WTC11 (cell line): ENCODE data around the gene COL4A2.

ENCODE experiments used
- NR2C2 ChIP-seq: sonication (generic); formaldehyde crosslinking; IDR thresholded peaks from 2 replicates; pipeline ENCODE4 v1.8.0; 2022; ENCODE audit warnings: mild to moderate bottlenecking, missing genetic modification reagents
- PRDM15 ChIP-seq: sonication (generic); formaldehyde crosslinking; IDR thresholded peaks from 2 replicates; pipeline ENCODE4 v1.8.0; 2022; ENCODE audit warnings: missing genetic modification reagents
- SP1 ChIP-seq: sonication (generic); formaldehyde crosslinking; conservative IDR thresholded peaks from 2 replicates; pipeline ENCODE4 v1.8.1; 2022; ENCODE audit warnings: missing genetic modification reagents
- ZNF232 ChIP-seq: sonication (generic); formaldehyde crosslinking; IDR thresholded peaks from 2 replicates; pipeline ENCODE4 v1.8.0; 2022; ENCODE audit warnings: mild to moderate bottlenecking, missing genetic modification reagents
- TF ChIP-seq, protein P1 (sequence below): fragments of 200-600 bp; IDR thresholded peaks from 2 replicates; pipeline ENCODE4 v1.8.0; 2022; ENCODE audit warnings: antibody characterized with exemption

DNA sequence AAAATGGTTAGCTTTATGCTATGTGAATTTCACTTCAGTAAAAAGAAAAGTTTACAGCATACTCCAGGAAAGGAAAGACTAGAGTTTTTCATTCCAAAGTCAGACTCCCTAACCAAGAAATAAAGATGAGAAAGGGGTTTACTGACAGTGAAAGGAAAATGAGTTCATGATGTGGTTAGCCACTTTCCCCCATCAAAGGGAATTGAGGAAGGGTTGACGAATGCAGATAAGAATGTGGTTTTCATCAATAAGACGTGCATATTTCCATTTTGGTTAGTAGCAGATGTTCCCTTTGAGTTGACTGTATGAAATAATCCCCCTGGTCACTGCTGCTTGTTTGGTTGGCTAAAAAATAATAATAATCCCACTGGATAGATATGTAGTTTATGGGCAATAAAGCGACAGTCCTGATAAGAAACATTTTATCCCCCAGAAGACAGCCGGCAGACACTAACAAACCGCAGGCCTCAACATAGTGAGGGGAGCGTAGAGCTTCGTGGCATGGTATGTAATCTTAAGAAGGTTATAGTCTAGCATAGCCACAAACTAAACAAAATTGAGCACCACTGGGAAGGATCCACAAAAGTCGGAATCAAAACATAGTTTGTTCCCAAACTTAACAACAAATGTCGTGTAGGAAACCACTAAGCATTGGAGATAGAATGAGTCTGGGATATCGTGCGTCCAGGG, 114.8 kb downstream of the COL4A2 start:
- TF ChIP-seq PRDM15 (CRISPR knock-in tag) (no peak), SP1 (no peak), ZNF232 (CRISPR knock-in tag) (no peak), NR2C2 (CRISPR knock-in tag) (no peak)
- TF ChIP-seq, protein P1, sequence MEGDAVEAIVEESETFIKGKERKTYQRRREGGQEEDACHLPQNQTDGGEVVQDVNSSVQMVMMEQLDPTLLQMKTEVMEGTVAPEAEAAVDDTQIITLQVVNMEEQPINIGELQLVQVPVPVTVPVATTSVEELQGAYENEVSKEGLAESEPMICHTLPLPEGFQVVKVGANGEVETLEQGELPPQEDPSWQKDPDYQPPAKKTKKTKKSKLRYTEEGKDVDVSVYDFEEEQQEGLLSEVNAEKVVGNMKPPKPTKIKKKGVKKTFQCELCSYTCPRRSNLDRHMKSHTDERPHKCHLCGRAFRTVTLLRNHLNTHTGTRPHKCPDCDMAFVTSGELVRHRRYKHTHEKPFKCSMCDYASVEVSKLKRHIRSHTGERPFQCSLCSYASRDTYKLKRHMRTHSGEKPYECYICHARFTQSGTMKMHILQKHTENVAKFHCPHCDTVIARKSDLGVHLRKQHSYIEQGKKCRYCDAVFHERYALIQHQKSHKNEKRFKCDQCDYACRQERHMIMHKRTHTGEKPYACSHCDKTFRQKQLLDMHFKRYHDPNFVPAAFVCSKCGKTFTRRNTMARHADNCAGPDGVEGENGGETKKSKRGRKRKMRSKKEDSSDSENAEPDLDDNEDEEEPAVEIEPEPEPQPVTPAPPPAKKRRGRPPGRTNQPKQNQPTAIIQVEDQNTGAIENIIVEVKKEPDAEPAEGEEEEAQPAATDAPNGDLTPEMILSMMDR: no peak
